ENCODE measurements around the gene BHLHE40. TPM values are rescaled to one million over a fixed set of nuclear protein-coding genes. Genes with fewer than 3 reads are reported as not detected.

BHLHE40 gene
- total RNA-seq, 1 experiment from 2014 or later = 81.6 TPM

DNA sequence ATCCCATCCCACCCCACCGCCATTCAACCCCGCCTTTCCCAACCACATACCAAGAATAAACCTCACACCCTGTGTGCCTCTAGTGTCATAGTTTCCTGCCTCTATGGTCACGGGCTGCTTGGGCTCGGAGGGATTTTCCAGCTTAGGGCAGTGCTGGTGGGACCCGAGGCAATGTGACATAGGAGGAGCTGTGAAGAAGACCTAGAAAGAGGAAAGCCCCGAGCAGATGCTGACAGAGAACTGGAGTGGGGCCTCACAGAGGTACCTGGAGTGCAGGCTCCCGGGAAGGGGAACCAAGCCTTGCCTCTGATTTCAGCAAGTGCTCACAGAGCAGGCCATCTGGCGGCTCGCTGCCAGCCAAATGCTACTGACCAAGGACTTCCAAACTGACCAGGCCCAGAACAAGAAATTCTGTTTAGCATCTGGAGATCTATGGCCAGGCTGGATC lies 27.5 kb downstream of the BHLHE40 start:
- H3K27ac ChIP-seq (ENCODE audit: low read depth, low read length) = no peak overlapping the region; the same call in 1 of the 2 replicates
- no peaks in the 10 kb centered on the region for H3K79me2 ChIP-seq (ENCODE audit: insufficient read depth, low read length)
- H3K36me3 ChIP-seq (ENCODE audit: control insufficient read depth in 1 of 2, insufficient read depth in 2 of 2, low read length in 2 of 2) = no peaks in the 10 kb centered on the region
- ChIA-PET CTCF (no interaction called here), POLR2A (no interaction called here), RAD21 (ENCODE audit: low non-redundant PET in 1 of 2, low total read pairs in 2 of 2, uncharacterized antibody in 2 of 2, unreplicated experiment in 2 of 2) (no interaction called here)
- ATAC-seq (no peak), DNase-seq (ENCODE audit: low read depth, low spot score) (no peak)
- no peak overlapping the region for H3K4me3 ChIP-seq (replicated peaks in 1 of 2; ENCODE audit: low read depth in 1 of 2, low read length in 2 of 2)
- H3K9ac ChIP-seq (ENCODE audit: low read length) = no peak overlapping the region
- no peaks in the 10 kb centered on the region for H3K9me2 ChIP-seq (ENCODE audit: insufficient read depth)
- no peaks in the 10 kb centered on the region for H4K20me1 ChIP-seq (ENCODE audit: insufficient read depth)
- no peak overlapping the region for H3K4me2 ChIP-seq (ENCODE audit: low read length)
- peaks cover 0 to 35% of the 10 kb centered on the region in 2 experiments; a peak in 2 of 4 replicates for H3K4me1 ChIP-seq (ENCODE audit: control insufficient read depth in 1 of 2, insufficient read depth in 2 of 2, low read length in 2 of 2)
- TF ChIP-seq EGR1 (IDR thresholded peaks at IDR 0.05; ENCODE audit: low read depth) (no peak), SP1 (IDR thresholded peaks at IDR 0.05; ENCODE audit: low read depth) (no peak), EZH2 (IDR thresholded peaks at IDR 0.05) (no peak), CEBPB (IDR thresholded peaks at IDR 0.05; ENCODE audit: low read depth) (no peak), ZNF274 (IDR thresholded peaks at IDR 0.05; ENCODE audit: low read depth, low read length) (no peak), RAD21 (IDR thresholded peaks at IDR 0.05; ENCODE audit: low read depth) (no peak), FOSL1 (IDR thresholded peaks at IDR 0.05; ENCODE audit: low read depth) (no peak), ELF1 (IDR thresholded peaks at IDR 0.05; ENCODE audit: borderline replicate concordance, low read depth) (no peak), ATF3 (IDR thresholded peaks at IDR 0.05) (no peak), SIN3A (IDR thresholded peaks at IDR 0.05; ENCODE audit: low read depth) (no peak), TCF7L2 (IDR thresholded peaks at IDR 0.05; ENCODE audit: borderline replicate concordance, extremely low read depth, insufficient read depth, insufficient read length) (no peak), ZFX (IDR thresholded peaks at IDR 0.05) (no peak), CTCF (IDR thresholded peaks at IDR 0.05 in 2 of 3, conservative IDR thresholded peaks at IDR 0.05 in 1 of 3; ENCODE audit: borderline replicate concordance in 1 of 3, insufficient read depth in 1 of 3, low read depth in 2 of 3, low read length in 2 of 3) (no peak), REST (IDR thresholded peaks at IDR 0.05; ENCODE audit: low read depth) (no peak), POLR2AphosphoS5 (IDR thresholded peaks at IDR 0.05; ENCODE audit: low read depth, low read length) (no peak), SRF (IDR thresholded peaks at IDR 0.05; ENCODE audit: low read depth) (no peak), JUND (IDR thresholded peaks at IDR 0.05) (no peak), POLR2A (IDR thresholded peaks at IDR 0.05; ENCODE audit: borderline replicate concordance, extremely low read depth, insufficient read depth, insufficient read length) (no peak)
- TF ChIP-seq, protein P1, sequence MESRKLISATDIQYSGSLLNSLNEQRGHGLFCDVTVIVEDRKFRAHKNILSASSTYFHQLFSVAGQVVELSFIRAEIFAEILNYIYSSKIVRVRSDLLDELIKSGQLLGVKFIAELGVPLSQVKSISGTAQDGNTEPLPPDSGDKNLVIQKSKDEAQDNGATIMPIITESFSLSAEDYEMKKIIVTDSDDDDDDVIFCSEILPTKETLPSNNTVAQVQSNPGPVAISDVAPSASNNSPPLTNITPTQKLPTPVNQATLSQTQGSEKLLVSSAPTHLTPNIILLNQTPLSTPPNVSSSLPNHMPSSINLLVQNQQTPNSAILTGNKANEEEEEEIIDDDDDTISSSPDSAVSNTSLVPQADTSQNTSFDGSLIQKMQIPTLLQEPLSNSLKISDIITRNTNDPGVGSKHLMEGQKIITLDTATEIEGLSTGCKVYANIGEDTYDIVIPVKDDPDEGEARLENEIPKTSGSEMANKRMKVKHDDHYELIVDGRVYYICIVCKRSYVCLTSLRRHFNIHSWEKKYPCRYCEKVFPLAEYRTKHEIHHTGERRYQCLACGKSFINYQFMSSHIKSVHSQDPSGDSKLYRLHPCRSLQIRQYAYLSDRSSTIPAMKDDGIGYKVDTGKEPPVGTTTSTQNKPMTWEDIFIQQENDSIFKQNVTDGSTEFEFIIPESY (IDR thresholded peaks at IDR 0.05; ENCODE audit: extremely low read depth, insufficient replicate concordance, low read length) = no peak
- TF ChIP-seq, protein P2, sequence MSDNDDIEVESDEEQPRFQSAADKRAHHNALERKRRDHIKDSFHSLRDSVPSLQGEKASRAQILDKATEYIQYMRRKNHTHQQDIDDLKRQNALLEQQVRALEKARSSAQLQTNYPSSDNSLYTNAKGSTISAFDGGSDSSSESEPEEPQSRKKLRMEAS (IDR thresholded peaks at IDR 0.05) = no peak
- intact Hi-C loops (cut with micrococcal nuclease) = no loop called here
- BruUV-seq (replicated peaks) = no TSS peak
- H2AFZ ChIP-seq (ENCODE audit: low read depth, low read length, poor library complexity, severe bottlenecking) = no peak overlapping the region
- no peaks in the 10 kb centered on the region for H3K27me3 ChIP-seq (ENCODE audit: insufficient read depth, low read length)
- H3K9me3 ChIP-seq (ENCODE audit: control insufficient read depth in 1 of 2, insufficient read depth in 1 of 2, low read depth in 1 of 2, low read length in 2 of 2) = no peaks in the 10 kb centered on the region

Measured in HCT116 (cell line).